ENCODE results near the gene SYNE1.

GRCh38 chr6:152595499-152595898 is 41.7 kb downstream of the SYNE1 start:
- no peak for TF ChIP-seq CTCF (IDR thresholded peaks at IDR 0.05; ENCODE audit: low read depth, low read length, missing input control)
- TF ChIP-seq REST (IDR thresholded peaks at IDR 0.05): no peak
- no peak for TF ChIP-seq GABPA (IDR thresholded peaks at IDR 0.05 in 1 of 2, conservative IDR thresholded peaks at IDR 0.05 in 1 of 2)
